ENCODE results near the gene SMIM8.

GRCh38 chr6:87375315-87375714, 52.9 kb downstream of the SMIM8 start:
- TF ChIP-seq CTCF (IDR thresholded peaks at IDR 0.05; ENCODE audit: borderline replicate concordance, extremely low read depth, low read length, poor library complexity, severe bottlenecking) (no peak), EZH2 (IDR thresholded peaks at IDR 0.05; ENCODE audit: borderline replicate concordance, low read depth, low read length, severe bottlenecking) (no peak)
